H9 (cell line): Measurements from ENCODE around the gene EN1. TPM values are rescaled to one million over a fixed set of nuclear protein-coding genes. Genes with fewer than 3 reads are reported as not detected.
A peak's percentile ranks its signal among the peaks of the same experiment; 100 is the strongest.

Experiments used
- DNase-seq: peaks from one replicate; pipeline ENCODE4 v3.0.0-alpha.2; 2017
- H2AFZ ChIP-seq: one replicate; pipeline ENCODE4 v1.6.1; 2013; ENCODE audit warnings: mild to moderate bottlenecking, low read length, control low read depth, moderate library complexity
- H2AK5ac ChIP-seq: 2 replicates; pipeline ENCODE4 v1.6.1; 2013; ENCODE audit warnings: low read length, control low read depth, mixed read lengths; ENCODE audit not compliant: insufficient read length
- H2BK120ac ChIP-seq: one replicate; pipeline ENCODE4 v1.6.1; 2013; ENCODE audit warnings: low read depth, mild to moderate bottlenecking, low read length, control low read depth, inconsistent platforms; ENCODE audit not compliant: poor library complexity, severe bottlenecking
- H2BK12ac ChIP-seq: 2 replicates; pipeline ENCODE4 v1.6.1; 2013; ENCODE audit warnings: low read length, control low read depth, mixed read lengths, low read depth; ENCODE audit not compliant: insufficient read length
- H2BK15ac ChIP-seq: 2 replicates; pipeline ENCODE4 v1.6.1; 2013; ENCODE audit warnings: low read depth, low read length, control low read depth
- H2BK20ac ChIP-seq: one replicate; pipeline ENCODE4 v1.6.1; 2013; ENCODE audit warnings: low read depth, mild to moderate bottlenecking, low read length, control low read depth, inconsistent platforms; ENCODE audit not compliant: poor library complexity, severe bottlenecking
- H2BK5ac ChIP-seq: 2 replicates; pipeline ENCODE4 v1.6.1; 2013; ENCODE audit warnings: low read length, control low read depth, mixed read lengths; ENCODE audit not compliant: insufficient read length
- H3K14ac ChIP-seq: 2 replicates; pipeline ENCODE4 v1.6.1; 2013; ENCODE audit warnings: low read length, control low read depth; ENCODE audit not compliant: insufficient read depth
- H3K18ac ChIP-seq: 2 replicates; pipeline ENCODE4 v1.6.1; 2013; ENCODE audit warnings: low read depth, mild to moderate bottlenecking, mixed read lengths, low read length, control low read depth; ENCODE audit not compliant: insufficient read length
- H3K23ac ChIP-seq: 2 replicates; pipeline ENCODE4 v1.6.1; 2013; ENCODE audit warnings: low read length, control low read depth, mixed read lengths, low read depth; ENCODE audit not compliant: insufficient read length
- H3K23me2 ChIP-seq: 2 replicates; pipeline ENCODE4 v1.6.1; 2013; ENCODE audit warnings: low read depth, mild to moderate bottlenecking, mixed read lengths, low read length, control low read depth; ENCODE audit not compliant: insufficient read length, poor library complexity, severe bottlenecking
- H3K27ac ChIP-seq: 2 replicates; pipeline ENCODE4 v1.5.1; 2013; ENCODE audit warnings: low read length, control low read depth, mixed read lengths, low read depth; ENCODE audit not compliant: insufficient read length
- H3K27me3 ChIP-seq: 2 replicates; pipeline ENCODE4 v1.6.1; 2013; ENCODE audit warnings: low read length, control low read depth, inconsistent platforms; ENCODE audit not compliant: insufficient read depth
- H3K4ac ChIP-seq: 2 replicates; pipeline ENCODE4 v1.6.1; 2013; ENCODE audit warnings: low read depth, mild to moderate bottlenecking, control low read depth, inconsistent platforms, low read length, moderate library complexity
- H3K4me1 ChIP-seq: 2 replicates; pipeline ENCODE4 v1.6.1; 2013; ENCODE audit warnings: low read length, control low read depth, inconsistent platforms; ENCODE audit not compliant: insufficient read depth
- H3K4me2 ChIP-seq: 2 replicates; pipeline ENCODE4 v1.6.1; 2013; ENCODE audit warnings: low read length, control low read depth, mixed read lengths; ENCODE audit not compliant: insufficient read length, insufficient read depth
- H3K56ac ChIP-seq: 2 replicates; pipeline ENCODE4 v1.6.1; 2013; ENCODE audit warnings: low read depth, mild to moderate bottlenecking, mixed read lengths, low read length, control low read depth; ENCODE audit not compliant: insufficient read length
- H3K79me1 ChIP-seq: 2 replicates; pipeline ENCODE4 v1.6.1; 2013; ENCODE audit warnings: low read depth, mild to moderate bottlenecking, moderate library complexity, low read length, control low read depth, inconsistent platforms; ENCODE audit not compliant: insufficient read depth, poor library complexity, severe bottlenecking
- H3K79me2 ChIP-seq: 2 replicates; pipeline ENCODE4 v1.6.1; 2013; ENCODE audit warnings: low read length, control low read depth, inconsistent platforms; ENCODE audit not compliant: insufficient read depth
- H3K9ac ChIP-seq: 2 replicates; pipeline ENCODE4 v1.6.1; 2013; ENCODE audit warnings: low read length, control low read depth, mixed read lengths; ENCODE audit not compliant: insufficient read length; ENCODE audit errors: extremely low read depth
- H3K9me3 ChIP-seq: one replicate; pipeline ENCODE4 v1.6.1; 2013; ENCODE audit warnings: low read depth, low read length, inconsistent platforms; ENCODE audit not compliant: control insufficient read depth
- H3T11ph ChIP-seq: one replicate; pipeline ENCODE4 v1.6.1; 2013; ENCODE audit warnings: mild to moderate bottlenecking, low read length, control low read depth, inconsistent platforms
- H4K20me1 ChIP-seq: one replicate; pipeline ENCODE4 v1.6.1; 2013; ENCODE audit not compliant: control insufficient read depth, insufficient read length, insufficient read depth
- H4K5ac ChIP-seq: 2 replicates; pipeline ENCODE4 v1.6.1; 2013; ENCODE audit warnings: low read depth, mild to moderate bottlenecking, mixed read lengths, low read length, control low read depth; ENCODE audit not compliant: insufficient read length
- H4K8ac ChIP-seq: replicated peaks from 2 replicates; pipeline ENCODE4 v1.6.1; 2013; ENCODE audit warnings: low read length, control low read depth, mixed read lengths, low read depth; ENCODE audit not compliant: insufficient read length
- H4K91ac ChIP-seq: 2 replicates; pipeline ENCODE4 v1.6.1; 2013; ENCODE audit warnings: low read depth, mild to moderate bottlenecking, moderate library complexity, mixed read lengths, low read length, control low read depth; ENCODE audit not compliant: insufficient read length
- H3K27ac Mint-ChIP-seq, 3 experiments: 2 replicates in 2 of 3; 3 replicates in 1 of 3; pipeline ENCODE4 v1.8.0; 2020 to 2021; ENCODE audit warnings: mixed read lengths in 3 of 3, mild to moderate bottlenecking in 1 of 3, moderate library complexity in 1 of 3
- H3K27me3 Mint-ChIP-seq: 2 replicates; pipeline ENCODE4 v1.8.0; 2021; ENCODE audit warnings: low read depth, mild to moderate bottlenecking, moderate library complexity, mixed read lengths
- H3K36me3 Mint-ChIP-seq, 3 experiments: 2 replicates in 2 of 3; 3 replicates in 1 of 3; pipeline ENCODE4 v1.8.0; 2020 to 2021; ENCODE audit warnings: low read depth in 3 of 3, mixed read lengths in 3 of 3; ENCODE audit not compliant: insufficient read depth in 1 of 3
- H3K4me1 Mint-ChIP-seq, 2 experiments: 2 replicates each; pipeline ENCODE4 v1.8.0; 2020; ENCODE audit warnings: mixed read lengths in 2 of 2
- H3K4me3 Mint-ChIP-seq, 2 experiments: 2 replicates in 1 of 2; 3 replicates in 1 of 2; pipeline ENCODE4 v1.8.0; 2020 to 2021; ENCODE audit warnings: mild to moderate bottlenecking in 2 of 2, mixed read lengths in 2 of 2, moderate library complexity in 1 of 2
- H3K9me3 Mint-ChIP-seq, 2 experiments: 2 replicates in 1 of 2; 3 replicates in 1 of 2; pipeline ENCODE4 v1.8.0; 2020; ENCODE audit warnings: mild to moderate bottlenecking in 2 of 2, mixed read lengths in 2 of 2, moderate library complexity in 1 of 2
- WGBS: extraction: QIAGEN DNeasy Blood & Tissue Kit; methylation state at CpG from one replicate; pipeline ENCODE4 v1.1.7; 2013; ENCODE audit warnings: missing lambda C conversion rate, low lambda C conversion rate, mixed read lengths; ENCODE audit not compliant: insufficient read length; ENCODE audit errors: extremely low coverage; 5-methylcytosine and 5-hydroxymethylcytosine counted together
- total RNA-seq: library from RNA; stranded (reverse); gene quantifications from 2 replicates; pipeline ENCODE4 v1.2.1, GENCODE V29; 2021
- TF ChIP-seq, protein P1 (sequence below): fragments of 200-600 bp; sonication (generic); conservative IDR thresholded peaks from 3 replicates; pipeline ENCODE4 v1.8.0; 2021; ENCODE audit warnings: antibody characterized with exemption, mild to moderate bottlenecking

Gene EN1
- total RNA-seq, 1 experiment from 2014 or later: not detected

GRCh38 chr2:118881490-118882129 lies 34.2 kb upstream of the EN1 start:
- Histone ChIP-seq H2AK5ac (no peak overlapping the region), H3K79me1 (no peaks in the 10 kb centered on the region), H3K56ac (no peak overlapping the region), H2BK20ac (no peak overlapping the region), H3K18ac (no peak overlapping the region), H3K4me2 (no peak overlapping the region), H3K79me2 (no peaks in the 10 kb centered on the region), H4K91ac (no peak overlapping the region), H4K20me1 (no peaks in the 10 kb centered on the region), H4K8ac (no peak overlapping the region), H2AFZ (no peak overlapping the region), H3T11ph (no peak overlapping the region), H3K9ac (no peak overlapping the region), H3K4me1 (peaks cover 2% of the 10 kb centered on the region; the same call in 1 of the 2 replicates), H2BK120ac (no peak overlapping the region), H3K27me3 (no peaks in the 10 kb centered on the region; the same call in 1 of the 2 replicates), H3K14ac (no peak overlapping the region), H3K9me3 (no peaks in the 10 kb centered on the region), H2BK12ac (no peak overlapping the region), H4K5ac (no peak overlapping the region), H2BK5ac (no peak overlapping the region), H3K4ac (no peak overlapping the region), H2BK15ac (no peak overlapping the region), H3K23ac (no peak overlapping the region), H3K27ac (no peak overlapping the region), H3K23me2 (no peaks in the 10 kb centered on the region)
- Mint-ChIP-seq H3K27ac (no peak overlapping the region), H3K36me3 (no peaks in the 10 kb centered on the region; a peak in 1 of 7 replicates), H3K9me3 (no peaks in the 10 kb centered on the region), H3K27me3 (peaks cover 58% of the 10 kb centered on the region), H3K4me1 (peaks cover 8 to 10% of the 10 kb centered on the region in 2 experiments; a peak in 2 of 4 replicates), H3K4me3 (no peak overlapping the region)
- TF ChIP-seq, protein P1, sequence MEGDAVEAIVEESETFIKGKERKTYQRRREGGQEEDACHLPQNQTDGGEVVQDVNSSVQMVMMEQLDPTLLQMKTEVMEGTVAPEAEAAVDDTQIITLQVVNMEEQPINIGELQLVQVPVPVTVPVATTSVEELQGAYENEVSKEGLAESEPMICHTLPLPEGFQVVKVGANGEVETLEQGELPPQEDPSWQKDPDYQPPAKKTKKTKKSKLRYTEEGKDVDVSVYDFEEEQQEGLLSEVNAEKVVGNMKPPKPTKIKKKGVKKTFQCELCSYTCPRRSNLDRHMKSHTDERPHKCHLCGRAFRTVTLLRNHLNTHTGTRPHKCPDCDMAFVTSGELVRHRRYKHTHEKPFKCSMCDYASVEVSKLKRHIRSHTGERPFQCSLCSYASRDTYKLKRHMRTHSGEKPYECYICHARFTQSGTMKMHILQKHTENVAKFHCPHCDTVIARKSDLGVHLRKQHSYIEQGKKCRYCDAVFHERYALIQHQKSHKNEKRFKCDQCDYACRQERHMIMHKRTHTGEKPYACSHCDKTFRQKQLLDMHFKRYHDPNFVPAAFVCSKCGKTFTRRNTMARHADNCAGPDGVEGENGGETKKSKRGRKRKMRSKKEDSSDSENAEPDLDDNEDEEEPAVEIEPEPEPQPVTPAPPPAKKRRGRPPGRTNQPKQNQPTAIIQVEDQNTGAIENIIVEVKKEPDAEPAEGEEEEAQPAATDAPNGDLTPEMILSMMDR: peak; percentile 88
- WGBS: no CpG with 5 or more reads among the region's 10 CpGs
- peak; percentile 91 for DNase-seq
